Left lung (tissue), 10 donors: ENCODE measurements around the gene PFKFB3. TPM values are rescaled to one million over a fixed set of nuclear protein-coding genes. Genes with fewer than 3 reads are reported as not detected.
A peak's percentile ranks its signal among the peaks of the same experiment; 100 is the strongest.
"Not testable (repeated sequence)": the region's sequence is repeated elsewhere in the genome, so short reads cannot be mapped to it uniquely, and the experiment has no call there.

ENCODE experiments used
- ATAC-seq: fragments of 200-7000 bp; cut with Tn5 transposase; one replicate; pipeline ENCODE4 v1.9.1; 2020; ENCODE audit warnings: moderate library complexity
- DNase-seq, 4 donors: peaks; one replicate each; pipeline ENCODE4 v3.0.0-alpha.2; 2013 to 2020
- H3K27ac ChIP-seq, 2 donors: fragments of 200-600 bp; sonication (generic) in 1 of 2; one replicate each; pipeline versions ENCODE4 v1.5.0 to v1.8.0; 2020 to 2021
- H3K27me3 ChIP-seq, 2 donors: fragments of 200-600 bp; sonication (generic) in 1 of 2; one replicate each; pipeline versions ENCODE4 v1.5.0 to v1.8.0; 2020 to 2021
- H3K36me3 ChIP-seq, 2 donors: fragments of 200-600 bp; sonication (generic) in 1 of 2; one replicate each; pipeline versions ENCODE4 v1.5.0 to v1.8.0; 2020 to 2021
- H3K4me1 ChIP-seq, 2 donors: fragments of 200-600 bp; one replicate each; pipeline ENCODE4 v1.8.0; 2021
- H3K4me3 ChIP-seq, 2 donors: fragments of 200-600 bp; sonication (generic) in 1 of 2; one replicate each; pipeline versions ENCODE4 v1.5.0 to v1.8.0; 2020 to 2021; ENCODE audit warnings: mild to moderate bottlenecking in 1 of 2
- H3K9me3 ChIP-seq, 2 donors: fragments of 200-600 bp; sonication (generic) in 1 of 2; one replicate each; pipeline versions ENCODE4 v1.5.0 to v1.8.0; 2020 to 2021
- intact Hi-C, 2 donors: fragments of 100-400 bp; cut with DNase I; formaldehyde crosslinking; loops; one replicate each; pipeline versions ENCODE4 v1.11.2 to v1.14.2; 2022
- polyA plus RNA-seq, 6 donors: library from polyadenylated mRNA; unstranded; fragments of 120-200 nt; gene quantifications; one replicate each; pipeline ENCODE4 v1.2.1, GENCODE V29; 2013; ENCODE audit not compliant: insufficient read length in 6 of 6
- total RNA-seq, 2 donors: library from RNA; stranded (reverse); fragmentation: NEBNext Ultra II Directional; extraction: Animal tissue kit (Norgen Biotek cat#: 25700); gene quantifications; one replicate each; pipeline ENCODE4 v1.2.1, GENCODE V29; 2021
- TF ChIP-seq, protein P1 (sequence below), 2 donors: fragments of 200-600 bp; sonication (generic) in 1 of 2; IDR thresholded peaks; one replicate each; pipeline versions ENCODE4 v1.5.0 to v1.8.0; 2021; ENCODE audit warnings: antibody characterized with exemption in 2 of 2
- donor health status: DM: no; HTN: yes; CAD: no.
- donor health status: DM: no; HTN: no; CAD: no.

PFKFB3 gene
- total and polyA plus RNA-seq, 8 donors = 15.3 to 120 (median 22.5) TPM

DNA sequence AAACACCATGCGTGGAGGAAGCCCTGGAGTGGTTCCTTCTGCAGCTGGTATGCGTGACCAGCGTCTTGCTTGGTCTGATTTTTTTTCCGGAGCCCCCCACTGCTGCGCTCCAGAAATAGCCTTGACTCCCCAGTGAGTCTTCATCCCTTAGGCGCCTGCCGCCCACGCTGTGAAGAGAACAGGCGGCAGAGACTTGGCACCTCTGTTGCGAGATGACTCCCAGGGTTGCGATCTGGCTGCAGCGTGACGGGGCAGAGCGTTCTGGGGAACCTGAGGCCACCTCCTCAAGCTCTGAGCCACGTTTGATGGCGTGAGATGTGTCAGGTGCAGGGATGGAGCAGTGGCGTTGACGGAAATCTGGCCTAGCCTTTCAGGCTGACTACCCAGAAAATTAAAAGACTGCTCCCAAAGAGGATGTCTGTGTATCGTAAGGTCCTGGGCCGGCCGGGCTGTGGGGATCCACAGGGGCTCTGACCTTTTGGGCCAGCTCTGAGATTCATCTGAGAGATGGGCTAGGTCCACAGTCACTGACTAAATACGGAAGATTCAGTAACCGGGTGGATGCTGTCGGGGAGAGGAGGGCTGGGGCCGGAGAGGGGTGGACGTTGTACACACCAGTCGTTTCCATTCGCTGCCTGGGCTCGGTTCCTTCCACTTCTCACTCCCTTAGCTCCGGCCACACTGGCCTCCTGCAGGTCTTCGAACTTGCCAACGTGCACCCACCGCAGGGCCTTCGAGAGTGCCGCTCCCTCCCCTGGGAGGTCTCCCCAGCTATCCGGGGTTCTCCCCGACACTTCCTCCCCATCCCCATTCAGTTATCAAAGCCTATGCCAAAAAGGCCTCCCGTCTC is 33.8 kb downstream of the PFKFB3 start:
- Histone ChIP-seq H3K4me3 (no peak overlapping the region), H3K27ac (peak overlapping the region in 1 of 2 donors; percentile 24), H3K36me3 (peaks cover 0 to 60% of the 10 kb centered on the region in 2 donors), H3K9me3 (no peaks in the 10 kb centered on the region), H3K4me1 (peaks cover 0 to 22% of the 10 kb centered on the region in 2 donors), H3K27me3 (no peaks in the 10 kb centered on the region)
- TF ChIP-seq, protein P1, sequence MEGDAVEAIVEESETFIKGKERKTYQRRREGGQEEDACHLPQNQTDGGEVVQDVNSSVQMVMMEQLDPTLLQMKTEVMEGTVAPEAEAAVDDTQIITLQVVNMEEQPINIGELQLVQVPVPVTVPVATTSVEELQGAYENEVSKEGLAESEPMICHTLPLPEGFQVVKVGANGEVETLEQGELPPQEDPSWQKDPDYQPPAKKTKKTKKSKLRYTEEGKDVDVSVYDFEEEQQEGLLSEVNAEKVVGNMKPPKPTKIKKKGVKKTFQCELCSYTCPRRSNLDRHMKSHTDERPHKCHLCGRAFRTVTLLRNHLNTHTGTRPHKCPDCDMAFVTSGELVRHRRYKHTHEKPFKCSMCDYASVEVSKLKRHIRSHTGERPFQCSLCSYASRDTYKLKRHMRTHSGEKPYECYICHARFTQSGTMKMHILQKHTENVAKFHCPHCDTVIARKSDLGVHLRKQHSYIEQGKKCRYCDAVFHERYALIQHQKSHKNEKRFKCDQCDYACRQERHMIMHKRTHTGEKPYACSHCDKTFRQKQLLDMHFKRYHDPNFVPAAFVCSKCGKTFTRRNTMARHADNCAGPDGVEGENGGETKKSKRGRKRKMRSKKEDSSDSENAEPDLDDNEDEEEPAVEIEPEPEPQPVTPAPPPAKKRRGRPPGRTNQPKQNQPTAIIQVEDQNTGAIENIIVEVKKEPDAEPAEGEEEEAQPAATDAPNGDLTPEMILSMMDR (IDR thresholded peaks at IDR 0.05) = no peak
- ATAC-seq (no peak), DNase-seq (no peak)
- intact Hi-C loops = no loop called here

DNA sequence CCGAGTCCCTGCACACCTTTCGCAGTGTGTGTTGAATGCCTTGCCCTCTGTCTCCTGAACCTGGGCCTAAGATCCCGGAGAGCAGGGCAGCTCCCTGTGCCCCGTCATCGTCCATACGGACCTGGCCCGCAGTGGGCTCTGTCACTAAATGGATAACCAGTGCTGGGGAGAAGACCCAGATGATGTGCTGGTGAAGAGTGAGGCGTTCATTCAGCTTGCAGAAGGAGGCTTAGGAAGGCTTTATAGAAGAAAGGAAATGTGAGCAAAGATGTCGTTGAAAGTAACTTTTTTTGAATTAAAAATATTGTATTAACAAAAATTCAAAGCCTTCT is 34.4 kb downstream of the PFKFB3 start:
- Histone ChIP-seq H3K4me3 (no peak overlapping the region), H3K36me3 (peaks cover 0 to 54% of the 10 kb centered on the region in 2 donors), H3K9me3 (no peaks in the 10 kb centered on the region), H3K27ac (peak overlapping the region in 1 of 2 donors; percentile 24), H3K27me3 (no peaks in the 10 kb centered on the region), H3K4me1 (peaks cover 0 to 26% of the 10 kb centered on the region in 2 donors)
- TF ChIP-seq, protein P1 (IDR thresholded peaks at IDR 0.05) = no peak
- ATAC-seq (no peak), DNase-seq (no peak)
- intact Hi-C loops = no loop called here

DNA sequence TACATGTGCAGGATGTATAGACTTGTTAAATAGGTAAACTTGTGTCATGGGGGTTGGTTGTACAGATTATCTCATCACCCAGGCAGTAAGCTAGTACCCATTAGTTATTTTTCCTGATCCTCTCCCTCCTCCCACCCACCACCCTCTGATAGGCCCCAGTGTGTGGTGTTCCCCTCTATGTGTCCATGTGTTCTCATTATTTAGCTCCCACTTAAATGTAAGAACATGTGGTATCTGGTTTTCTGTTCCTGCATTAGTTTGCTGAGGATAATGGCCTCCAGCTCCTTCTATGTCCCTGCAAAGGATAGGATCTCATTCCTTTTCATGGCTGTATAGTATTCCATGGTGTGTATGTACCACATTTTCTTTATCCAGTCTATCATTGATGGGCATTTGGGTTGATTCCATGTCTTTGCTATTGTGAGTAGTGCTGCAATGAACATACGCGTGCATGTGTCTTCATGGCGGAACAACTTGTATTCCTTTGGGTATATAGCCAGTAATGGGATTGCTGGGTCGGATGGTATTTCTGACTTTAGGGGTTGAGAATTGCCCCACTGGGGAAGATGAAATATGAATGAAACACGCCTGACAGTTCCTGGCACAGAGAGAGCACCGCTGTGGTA is 36.0 kb downstream of the PFKFB3 start:
- Histone ChIP-seq H3K36me3 (peaks cover 0 to 44% of the 10 kb centered on the region in 2 donors), H3K4me1 (peaks cover 0 to 37% of the 10 kb centered on the region in 2 donors), H3K27ac (peak overlapping the region in 1 of 2 donors; percentile 65)
- H3K9me3 ChIP-seq, H3K27me3 ChIP-seq, H3K4me3 ChIP-seq, intact Hi-C loops, DNase-seq, ATAC-seq: not testable (repeated sequence)

DNA sequence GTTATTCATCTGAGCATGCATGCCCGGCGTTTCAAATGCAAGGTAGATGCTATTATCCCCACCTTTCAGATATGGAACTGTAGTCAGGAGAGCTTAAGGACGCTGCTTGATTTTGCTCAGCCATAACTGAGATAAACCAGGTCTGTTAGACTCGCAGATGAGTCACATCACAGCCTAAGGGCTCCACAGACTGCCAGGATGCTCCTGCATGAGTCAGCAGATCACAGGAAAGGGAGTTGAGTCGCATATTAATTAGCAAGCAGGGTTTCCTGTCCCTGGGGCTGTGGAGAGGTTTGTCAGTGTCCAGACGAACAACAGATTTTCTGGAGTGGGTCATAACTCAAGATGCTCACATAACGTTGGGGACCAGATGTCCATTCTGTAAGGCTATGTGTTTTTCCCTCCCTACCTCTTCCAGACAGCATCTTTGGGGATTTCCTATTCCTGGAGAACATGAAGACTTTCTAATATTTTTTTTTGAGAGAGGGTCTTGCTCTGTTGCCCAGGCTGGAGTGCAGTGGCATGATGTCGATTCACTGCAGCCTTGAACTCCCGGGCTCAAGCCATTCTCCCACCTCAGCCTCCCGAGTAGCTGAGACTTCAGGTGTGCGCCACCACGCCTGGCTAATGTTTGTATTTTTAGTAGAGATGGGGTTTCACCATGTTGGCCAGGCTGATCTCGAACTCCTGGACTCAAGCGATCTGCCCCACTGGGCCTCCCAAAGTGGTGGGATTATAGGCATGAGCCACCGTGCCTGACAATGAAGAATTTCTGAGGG is 36.7 kb downstream of the PFKFB3 start:
- peak in 1 of 4 donors; percentile 56 for DNase-seq
- H3K36me3 ChIP-seq = peaks cover 0 to 37% of the 10 kb centered on the region in 2 donors
- peaks cover 0 to 37% of the 10 kb centered on the region in 2 donors for H3K4me1 ChIP-seq
- no peaks in the 10 kb centered on the region for H3K9me3 ChIP-seq
- no peaks in the 10 kb centered on the region for H3K27me3 ChIP-seq
- peak; percentile 79 for ATAC-seq
- no peak overlapping the region for H3K4me3 ChIP-seq
- peak overlapping the region in 1 of 2 donors; percentile 65 for H3K27ac ChIP-seq
- intact Hi-C loops = no loop called here
- TF ChIP-seq, protein P1 (IDR thresholded peaks at IDR 0.05) = no peak

DNA sequence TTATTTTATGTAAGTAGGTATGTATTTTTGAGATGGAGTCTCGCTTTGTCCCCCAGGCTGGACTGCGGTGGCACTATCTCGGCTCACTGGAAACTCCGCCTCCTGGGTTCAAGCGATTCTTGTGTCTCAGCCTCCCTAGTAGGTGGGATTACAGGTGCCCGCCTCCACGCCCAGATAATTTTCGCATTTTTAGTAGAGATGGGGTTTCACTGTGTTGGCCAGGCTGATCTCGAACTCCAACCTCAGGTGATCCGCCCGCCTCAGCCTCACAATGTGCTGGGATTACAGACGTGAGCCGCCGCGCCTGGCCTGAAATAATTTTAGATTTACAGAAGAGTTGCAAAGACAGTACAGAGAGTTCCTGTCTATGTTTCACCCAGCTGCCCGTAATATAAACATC is 37.5 kb downstream of the PFKFB3 start:
- no peak for DNase-seq
- no peak for ATAC-seq
- Histone ChIP-seq H3K9me3 (no peaks in the 10 kb centered on the region), H3K36me3 (peaks cover 0 to 29% of the 10 kb centered on the region in 2 donors), H3K4me3 (no peak overlapping the region), H3K27me3 (no peaks in the 10 kb centered on the region), H3K27ac (no peak overlapping the region), H3K4me1 (peaks cover 0 to 37% of the 10 kb centered on the region in 2 donors)
- intact Hi-C loops = no loop called here
- TF ChIP-seq, protein P1 (IDR thresholded peaks at IDR 0.05) = no peak
